Frontal cortex (tissue), 4 donors: Measurements from ENCODE around the gene GPR15. TPM values are rescaled to one million over a fixed set of nuclear protein-coding genes. Genes with fewer than 3 reads are reported as not detected.

Source experiments
- DNase-seq, 2 donors: peaks; one replicate each; pipeline ENCODE4 v3.0.0; 2012; ENCODE audit warnings: low spot score in 2 of 2
- FAIRE-seq: peaks from 2 replicates; lab custom pipeline; 2012; peaks lifted over from hg19 to GRCh38; lab: Jason Lieb, UNC
- small RNA-seq: library from RNA; depleted of rRNA; stranded (forward); fragments of <200 nt; gene quantifications from one replicate; pipeline ENCODE3, GENCODE V24; 2014
- total RNA-seq: library from RNA; depleted of rRNA; stranded (reverse); fragments of >200 nt; gene quantifications from one replicate; pipeline ENCODE4 v1.2.3, GENCODE V29; 2014
- donor health status: control.
- donor health status: control.
- donor health status: control.

The GPR15 gene
- total RNA-seq, 1 donor from 2014 or later: not detected

GRCh38 chr3:98580401-98581386 is 48.9 kb downstream of the GPR15 start:
- DNase-seq (no peak), FAIRE-seq (no peak)

DNA sequence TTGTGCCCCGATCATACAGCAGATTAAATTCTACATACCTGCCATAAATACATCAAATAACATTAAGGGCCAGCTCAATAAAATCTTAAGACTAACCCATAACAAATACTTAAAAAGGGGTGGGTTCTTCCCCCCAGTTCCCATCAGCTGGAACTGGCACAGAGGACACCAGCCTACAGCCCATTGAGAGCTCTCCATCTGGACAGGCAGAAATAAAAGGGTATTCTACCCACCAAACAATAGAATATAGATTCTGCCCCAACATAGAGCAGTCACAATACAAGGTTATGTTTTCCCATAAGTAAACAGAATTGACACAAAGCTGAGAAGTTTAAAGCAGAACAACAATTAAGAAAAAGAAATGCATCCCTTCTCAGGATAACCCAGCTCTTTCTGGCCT is 49.7 kb downstream of the GPR15 start:
- FAIRE-seq: peak; percentile 36
- no peak for DNase-seq

DNA sequence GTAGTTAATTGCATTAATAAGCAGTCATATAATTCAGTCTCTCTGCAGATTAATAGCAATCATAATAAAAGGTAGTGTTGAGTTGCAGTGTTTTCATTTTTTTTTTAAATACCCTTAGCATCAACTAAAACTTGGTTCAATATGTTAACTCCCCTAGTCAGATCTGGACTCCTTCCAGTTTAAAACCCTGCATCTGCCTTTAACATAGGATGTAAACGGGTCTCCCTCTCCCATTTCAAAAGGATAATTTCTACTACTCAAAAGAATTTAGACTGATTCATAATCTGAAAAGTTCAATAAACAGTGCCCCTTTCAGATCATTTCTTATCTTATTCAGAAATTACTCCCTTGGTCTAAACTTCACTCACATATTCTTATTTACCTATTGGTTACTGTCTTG is 50.3 kb downstream of the GPR15 start:
- FAIRE-seq (no peak), DNase-seq (no peak)

GRCh38 chr3:98583766-98584165 is 52.0 kb downstream of the GPR15 start:
- no peak for FAIRE-seq
- no peak for DNase-seq

Small RNAs within 50 kb of the gene (small RNA-seq; reads per million reads assigned to genes)
- gene RPL38P4: not detected

Other genes starting within 250 kb of the GPR15 start
- gene OR5H2, start 249.5 kb upstream of the GPR15 start, total RNA-seq: not detected
- not detected for gene OR5K4, start 178.1 kb upstream of the GPR15 start, total RNA-seq
- gene OR5K3, start 141.3 kb upstream of the GPR15 start, total RNA-seq: not detected
- gene OR5K1, start 68.8 kb upstream of the GPR15 start, total RNA-seq: not detected
- gene OR5K2, start 34.3 kb upstream of the GPR15 start, total RNA-seq: not detected
- gene CLDND1, start 9.1 kb upstream of the GPR15 start, total RNA-seq: 124 TPM
- gene CPOX, start 61.6 kb downstream of the GPR15 start, total RNA-seq: 17.1 TPM
- 18.3 TPM for gene ST3GAL6, start 231.4 kb downstream of the GPR15 start, total RNA-seq